ENCODE data around the gene OR6J1. TPM values are rescaled to one million over a fixed set of nuclear protein-coding genes. Genes with fewer than 3 reads are reported as not detected.
A peak's percentile ranks its signal among the peaks of the same experiment; 100 is the strongest.
"Not testable (repeated sequence)": the region's sequence is repeated elsewhere in the genome, so short reads cannot be mapped to it uniquely, and the experiment has no call there.

The OR6J1 gene
- total RNA-seq, 2 experiments from 2014 or later: not detected

DNA sequence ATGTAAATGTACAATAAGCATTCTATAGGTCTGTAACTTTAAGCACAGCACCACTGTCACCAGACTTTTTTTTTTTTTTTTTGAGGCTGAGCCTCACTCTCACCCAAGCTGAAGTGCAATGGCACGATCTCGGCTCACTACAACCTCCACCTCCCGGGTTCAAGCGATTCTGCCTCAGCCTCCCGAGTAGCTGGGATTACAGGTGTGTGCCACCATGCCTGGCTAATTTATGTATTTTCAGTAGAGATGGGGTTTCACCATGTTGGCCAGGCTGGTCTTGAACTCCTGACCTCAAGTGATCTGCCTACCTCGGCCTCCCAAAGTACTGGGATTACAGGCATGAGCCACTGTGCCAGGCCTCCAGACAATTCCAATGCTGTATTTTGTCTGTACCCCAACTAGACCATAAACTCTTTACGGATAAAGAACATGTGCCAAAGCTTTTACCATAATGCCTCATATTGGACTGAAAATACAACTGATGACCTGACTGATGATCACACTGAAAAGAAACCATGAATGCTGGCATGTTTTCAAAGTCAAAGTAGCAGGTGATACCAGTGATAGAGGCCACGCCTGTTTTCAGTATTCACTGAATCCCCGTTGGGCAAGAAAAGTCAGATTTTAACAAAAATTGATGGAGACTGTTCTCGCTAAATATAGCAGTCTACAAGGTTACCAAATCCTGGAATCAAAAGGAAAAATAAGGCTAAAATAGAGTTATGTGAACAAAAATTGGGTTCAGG, 56.3 kb downstream of the OR6J1 start:
- Mint-ChIP-seq H3K4me3 (peak overlapping the region; percentile 98), H3K27ac (peak overlapping the region; percentile 99), H3K36me3 (peaks cover 35% of the 10 kb centered on the region), H3K4me1 (peaks cover 80% of the 10 kb centered on the region)
- H3K27me3 Mint-ChIP-seq, DNase-seq, H3K9me3 Mint-ChIP-seq: not testable (repeated sequence)

GRCh38 chr14:22587247-22587646, 56.9 kb downstream of the OR6J1 start:
- peaks cover 40% of the 10 kb centered on the region for H3K36me3 Mint-ChIP-seq
- H3K27me3 Mint-ChIP-seq: peaks cover 4% of the 10 kb centered on the region
- DNase-seq: no peak
- no peaks in the 10 kb centered on the region for H3K9me3 Mint-ChIP-seq
- H3K4me1 Mint-ChIP-seq: peaks cover 79% of the 10 kb centered on the region
- peak overlapping the region; percentile 98 for H3K4me3 Mint-ChIP-seq
- peak overlapping the region; percentile 99 for H3K27ac Mint-ChIP-seq

DNA sequence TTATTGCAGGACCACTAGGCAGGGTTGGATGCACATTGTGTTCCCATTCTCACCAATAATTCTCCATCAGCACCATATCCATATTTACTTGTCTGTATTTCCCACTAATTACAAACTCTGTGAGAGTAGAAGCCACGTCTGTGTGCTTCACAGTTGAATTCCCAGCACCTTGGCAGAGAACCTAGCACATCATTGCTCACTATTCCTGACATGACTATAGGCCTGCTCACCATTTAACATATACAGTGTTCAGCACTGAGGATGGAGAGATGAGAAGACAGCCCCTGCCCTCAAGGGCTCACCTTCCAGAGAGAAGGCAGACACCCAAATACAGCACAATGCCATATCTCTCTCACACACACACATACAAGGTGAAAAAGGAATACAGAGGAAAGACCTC, 60.2 kb downstream of the OR6J1 start:
- H3K27me3 Mint-ChIP-seq: peaks cover 2% of the 10 kb centered on the region
- no peaks in the 10 kb centered on the region for H3K9me3 Mint-ChIP-seq
- peaks cover 69% of the 10 kb centered on the region for H3K4me1 Mint-ChIP-seq
- H3K4me3 Mint-ChIP-seq: no peak overlapping the region
- H3K36me3 Mint-ChIP-seq: peaks cover 47% of the 10 kb centered on the region
- no peak for DNase-seq
- H3K27ac Mint-ChIP-seq: peak overlapping the region; percentile 25

Other genes with a start within 250 kb of the OR6J1 start
- 100 to 1,000 TPM; 197 to 208 TPM for gene DAD1, start 55.1 kb downstream of the OR6J1 start, total RNA-seq
- 1 to 10 TPM; 8.2 to 8.7 TPM for gene ABHD4, start 46.1 kb downstream of the OR6J1 start, total RNA-seq
- gene OXA1L, start 122.3 kb upstream of the OR6J1 start, total RNA-seq: 100 to 1,000 TPM; 133 to 140 TPM
- 1 to 10 TPM in 1 of 2 experiments, under 1 TPM in 1; 0.56 to 1.0 TPM for gene SLC7A7, start 171.1 kb upstream of the OR6J1 start, total RNA-seq
- gene MRPL52, start 185.5 kb upstream of the OR6J1 start, total RNA-seq: 100 to 1,000 TPM; 154 to 170 TPM
- 1 to 10 TPM; 1.1 to 1.8 TPM for gene MMP14, start 192.2 kb upstream of the OR6J1 start, total RNA-seq
- 10 to 100 TPM; 17.6 to 18.7 TPM for gene LRP10, start 227.4 kb upstream of the OR6J1 start, total RNA-seq
- under 1 TPM; 0.14 to 0.19 TPM for gene REM2, start 238.9 kb upstream of the OR6J1 start, total RNA-seq

Measured in activated naive CD8-positive, alpha-beta T cell treated with anti-CD3 and anti-CD28 coated beads for 36 hours (primary cell).